ENCODE data around the gene ARHGAP6.
A peak's percentile ranks its signal among the peaks of the same experiment; 100 is the strongest.

Gene ARHGAP6

DNA sequence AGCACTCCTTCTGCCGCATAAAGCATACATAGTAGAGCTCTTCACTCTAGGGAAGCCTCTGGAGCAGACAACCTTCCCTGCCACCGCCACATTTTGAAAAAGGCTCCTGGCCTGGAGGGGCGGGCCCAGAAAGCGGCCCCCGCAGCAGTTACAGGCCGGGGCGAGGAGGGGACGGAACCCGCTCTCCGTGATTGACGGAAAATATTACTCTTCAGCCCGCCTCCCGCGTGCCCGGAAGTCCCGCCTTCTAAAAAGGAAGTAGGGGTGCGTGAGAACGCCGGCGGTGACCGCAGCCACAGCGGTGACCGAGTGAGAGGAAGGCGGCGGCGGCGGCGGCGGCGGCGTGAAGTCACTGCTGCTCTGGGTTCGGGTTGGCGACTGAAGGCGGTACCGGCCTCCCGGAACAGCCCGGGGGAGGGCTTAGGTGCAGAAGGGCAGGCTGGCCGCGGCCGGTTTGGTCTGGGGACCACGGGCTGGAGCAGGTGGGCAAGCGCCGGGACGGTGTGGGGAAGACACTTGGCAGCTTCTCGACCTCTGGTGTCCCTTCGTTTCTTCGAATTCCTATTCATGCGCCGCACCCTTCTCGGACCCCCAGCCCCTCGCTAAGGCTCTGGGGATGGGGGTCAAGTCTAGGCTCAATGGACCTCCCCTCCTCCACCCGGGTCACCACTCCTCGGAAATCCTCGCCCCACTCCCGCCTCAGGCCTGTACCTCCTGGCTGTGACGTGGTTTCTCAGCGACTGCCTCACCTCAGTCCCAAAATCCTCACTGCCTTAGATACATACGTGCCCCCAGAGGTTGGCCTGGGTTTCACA lies 554.5 kb downstream of the ARHGAP6 start, which contains the start of gene HCCS:
Gene HCCS, plus strand, starts transcription at position 296 of the 815 bp plus-strand sequence. CDS start 729 bp downstream, outside the sequence.
- Histone ChIP-seq H3K79me2 (ENCODE audit: control insufficient read depth, insufficient read depth, low read length, unreplicated experiment) (peaks cover 65% of the 10 kb centered on the region), H3K27me3 (ENCODE audit: insufficient read depth, low read length) (no peaks in the 10 kb centered on the region), H3K4me3 (ENCODE audit: low read depth, low read length) (peak within 1 kb of the TSS; percentile 98), H3K36me3 (ENCODE audit: insufficient read depth, low read length) (peaks cover 26% of the 10 kb centered on the region), H3K4me1 (ENCODE audit: control insufficient read depth, insufficient read depth, low read length, unreplicated experiment) (peaks cover 44% of the 10 kb centered on the region), H2AFZ (ENCODE audit: low read length, unreplicated experiment) (peak within 1 kb of the TSS; percentile 91), H3K27ac (ENCODE audit: low read depth, low read length) (peak within 1 kb of the TSS; percentile 90)

- peak overlapping the region; percentile 38 for H2AFZ ChIP-seq (ENCODE audit: low read length, unreplicated experiment)
- peaks cover 33% of the 10 kb centered on the region for H3K4me1 ChIP-seq (ENCODE audit: control insufficient read depth, insufficient read depth, low read length, unreplicated experiment)
- no peak overlapping the region for H3K27ac ChIP-seq (ENCODE audit: low read depth, low read length)
- H3K27me3 ChIP-seq (ENCODE audit: insufficient read depth, low read length), result no peaks in the 10 kb centered on the region
- peak overlapping the region; percentile 98 for H3K4me3 ChIP-seq (ENCODE audit: low read depth, low read length)
- peaks cover 13% of the 10 kb centered on the region; the same call in 1 of the 2 replicates for H3K36me3 ChIP-seq (ENCODE audit: insufficient read depth, low read length)
- H3K79me2 ChIP-seq (ENCODE audit: control insufficient read depth, insufficient read depth, low read length, unreplicated experiment), result peaks cover 53% of the 10 kb centered on the region
Measured at GRCh38 chrX:11109968-11110367, 555.8 kb downstream of the ARHGAP6 start.

GRCh38 chrX:11108253-11108941 lies 557.3 kb downstream of the ARHGAP6 start:
- 0 out of 2 replicates have a peak, but pooled peaks cover 6% of the 10 kb centered on the region for H3K36me3 ChIP-seq (ENCODE audit: insufficient read depth, low read length)
- H3K27ac ChIP-seq (ENCODE audit: low read depth, low read length), result no peak overlapping the region
- peaks cover 39% of the 10 kb centered on the region for H3K4me1 ChIP-seq (ENCODE audit: control insufficient read depth, insufficient read depth, low read length, unreplicated experiment)
- H3K4me3 ChIP-seq (ENCODE audit: low read depth, low read length), result no peak overlapping the region
- H2AFZ ChIP-seq (ENCODE audit: low read length, unreplicated experiment), result no peak overlapping the region
- H3K27me3 ChIP-seq (ENCODE audit: insufficient read depth, low read length), result no peaks in the 10 kb centered on the region
- peaks cover 37% of the 10 kb centered on the region for H3K79me2 ChIP-seq (ENCODE audit: control insufficient read depth, insufficient read depth, low read length, unreplicated experiment)

- H3K79me2 ChIP-seq (ENCODE audit: control insufficient read depth, insufficient read depth, low read length, unreplicated experiment), result peaks cover 6% of the 10 kb centered on the region
- H3K4me1 ChIP-seq (ENCODE audit: control insufficient read depth, insufficient read depth, low read length, unreplicated experiment), result peaks cover 33% of the 10 kb centered on the region
- no peak overlapping the region for H3K4me3 ChIP-seq (ENCODE audit: low read depth, low read length)
- no peak overlapping the region for H2AFZ ChIP-seq (ENCODE audit: low read length, unreplicated experiment)
- no peaks in the 10 kb centered on the region for H3K27me3 ChIP-seq (ENCODE audit: insufficient read depth, low read length)
- H3K36me3 ChIP-seq (ENCODE audit: insufficient read depth, low read length), result 0 out of 2 replicates have a peak, but pooled peaks cover 3% of the 10 kb centered on the region
- peak overlapping the region; percentile 22; the same call in 1 of the 2 replicates for H3K27ac ChIP-seq (ENCODE audit: low read depth, low read length)
Measured at GRCh38 chrX:11105080-11105479, 560.6 kb downstream of the ARHGAP6 start.

DNA sequence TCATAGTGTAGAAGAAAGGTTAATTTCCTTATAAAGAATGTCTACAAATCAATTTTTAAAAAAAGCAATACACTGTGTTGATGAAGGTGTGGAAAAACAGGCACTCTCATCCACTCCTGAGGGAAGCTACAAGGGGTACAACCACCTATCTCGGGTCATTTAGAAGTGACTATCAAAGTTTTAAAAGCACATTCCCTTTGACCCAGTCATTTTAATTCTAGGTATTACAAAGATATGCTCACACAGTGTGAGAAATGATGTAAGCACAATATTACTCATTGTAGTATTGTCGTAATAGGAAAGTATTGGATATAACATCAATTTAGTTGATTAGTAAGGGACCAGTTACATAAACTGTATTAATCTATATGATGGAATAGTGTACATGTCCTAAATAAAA lies 562.0 kb downstream of the ARHGAP6 start:
- Histone ChIP-seq H3K36me3 (ENCODE audit: insufficient read depth, low read length) (0 out of 2 replicates have a peak, but pooled peaks cover 3% of the 10 kb centered on the region), H3K4me3 (ENCODE audit: low read depth, low read length) (no peak overlapping the region), H3K79me2 (ENCODE audit: control insufficient read depth, insufficient read depth, low read length, unreplicated experiment) (peaks cover 3% of the 10 kb centered on the region), H3K4me1 (ENCODE audit: control insufficient read depth, insufficient read depth, low read length, unreplicated experiment) (peaks cover 30% of the 10 kb centered on the region), H3K27me3 (ENCODE audit: insufficient read depth, low read length) (no peaks in the 10 kb centered on the region), H2AFZ (ENCODE audit: low read length, unreplicated experiment) (no peak overlapping the region), H3K27ac (ENCODE audit: low read depth, low read length) (no peak overlapping the region)

DNA sequence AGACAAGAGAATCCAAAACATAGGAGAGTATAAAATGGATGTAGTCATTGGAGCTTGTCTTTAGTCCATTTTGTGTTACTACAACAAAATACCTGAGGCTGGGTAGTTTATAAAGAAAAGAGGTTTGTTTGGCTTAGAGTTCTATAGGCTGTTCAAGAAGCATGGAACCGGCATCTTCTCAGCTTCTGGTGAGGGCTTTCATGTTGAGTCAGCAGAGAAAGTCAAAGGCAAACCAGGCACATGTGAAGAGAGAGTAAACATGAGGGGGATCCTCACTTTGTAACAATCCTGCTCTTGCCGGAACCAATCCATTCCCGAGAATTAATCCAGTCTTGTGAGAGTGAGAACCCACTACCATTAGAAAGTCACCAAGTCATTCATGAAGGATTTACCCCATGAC lies 562.7 kb downstream of the ARHGAP6 start:
- no peak overlapping the region for H3K4me3 ChIP-seq (ENCODE audit: low read depth, low read length)
- H3K27ac ChIP-seq (ENCODE audit: low read depth, low read length), result no peak overlapping the region
- no peak overlapping the region for H2AFZ ChIP-seq (ENCODE audit: low read length, unreplicated experiment)
- 0 out of 2 replicates have a peak, but pooled peaks cover 3% of the 10 kb centered on the region for H3K36me3 ChIP-seq (ENCODE audit: insufficient read depth, low read length)
- no peaks in the 10 kb centered on the region for H3K27me3 ChIP-seq (ENCODE audit: insufficient read depth, low read length)
- peaks cover 30% of the 10 kb centered on the region for H3K4me1 ChIP-seq (ENCODE audit: control insufficient read depth, insufficient read depth, low read length, unreplicated experiment)
- H3K79me2 ChIP-seq (ENCODE audit: control insufficient read depth, insufficient read depth, low read length, unreplicated experiment), result peaks cover 3% of the 10 kb centered on the region

DNA sequence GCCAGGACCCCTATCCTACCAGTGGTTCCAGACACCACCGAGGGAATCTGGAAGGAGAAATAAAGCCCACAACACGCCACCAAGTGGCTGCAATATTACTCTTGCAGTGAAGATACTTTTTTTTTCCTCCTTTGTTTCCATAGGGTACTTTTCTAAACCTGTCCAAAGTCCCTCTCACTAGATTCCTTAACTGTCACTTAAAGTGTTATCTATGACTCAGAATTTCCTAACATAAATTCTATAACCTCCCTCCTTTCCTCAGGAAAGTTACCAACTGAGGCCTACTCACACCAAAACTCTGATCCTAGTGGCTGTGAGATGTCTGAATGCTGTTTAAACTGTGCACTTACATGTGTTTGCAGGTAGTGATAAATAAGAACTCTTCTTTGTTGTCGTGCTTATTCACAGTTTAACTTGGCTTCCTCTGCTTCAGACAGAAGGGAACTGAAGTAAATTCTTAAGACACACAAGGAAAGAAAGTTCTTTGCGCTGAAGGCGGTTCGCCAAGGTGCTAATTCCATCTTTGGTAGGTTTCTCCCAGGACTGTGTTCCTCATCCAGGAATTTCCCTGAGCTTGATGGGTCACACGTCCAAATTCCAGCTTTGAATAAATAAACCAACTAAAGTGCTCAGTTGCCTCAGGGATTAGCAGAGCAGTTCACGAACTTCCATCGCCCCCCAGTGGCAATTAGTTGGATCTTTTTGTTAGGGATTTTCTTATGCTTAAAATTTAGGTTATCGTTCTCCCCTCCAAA lies 565.3 kb downstream of the ARHGAP6 start:
- H3K4me1 ChIP-seq (ENCODE audit: control insufficient read depth, insufficient read depth, low read length, unreplicated experiment), result peaks cover 30% of the 10 kb centered on the region
- H3K27me3 ChIP-seq (ENCODE audit: insufficient read depth, low read length), result no peaks in the 10 kb centered on the region
- H3K27ac ChIP-seq (ENCODE audit: low read depth, low read length), result peak overlapping the region; percentile 79
- no peaks in the 10 kb centered on the region for H3K36me3 ChIP-seq (ENCODE audit: insufficient read depth, low read length)
- peak overlapping the region; percentile 89 for H2AFZ ChIP-seq (ENCODE audit: low read length, unreplicated experiment)
- no peaks in the 10 kb centered on the region for H3K79me2 ChIP-seq (ENCODE audit: control insufficient read depth, insufficient read depth, low read length, unreplicated experiment)
- peak overlapping the region; percentile 35; the same call in 1 of the 2 replicates for H3K4me3 ChIP-seq (ENCODE audit: low read depth, low read length)

DNA sequence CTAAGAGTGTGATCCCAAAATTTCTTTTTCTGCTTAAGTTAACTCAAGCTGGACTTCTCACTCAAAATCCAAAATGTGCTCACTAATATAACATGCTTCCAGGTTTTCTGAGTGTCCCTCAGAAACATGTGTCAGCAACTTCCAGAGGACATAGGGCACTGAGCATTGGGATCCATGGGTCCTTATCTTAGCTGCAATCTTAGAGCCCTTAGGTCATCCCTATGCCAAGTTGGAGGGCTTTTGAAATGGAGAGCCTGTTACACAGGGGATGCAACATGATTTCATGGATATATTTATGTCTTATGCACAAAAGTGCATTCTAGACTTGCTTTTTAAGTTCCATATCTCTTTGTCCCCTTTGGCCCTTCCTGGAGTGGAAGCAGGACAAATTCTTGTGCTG lies 566.3 kb downstream of the ARHGAP6 start:
- Histone ChIP-seq H3K27ac (ENCODE audit: low read depth, low read length) (no peak overlapping the region), H3K36me3 (ENCODE audit: insufficient read depth, low read length) (no peaks in the 10 kb centered on the region), H3K4me1 (ENCODE audit: control insufficient read depth, insufficient read depth, low read length, unreplicated experiment) (peaks cover 26% of the 10 kb centered on the region), H3K27me3 (ENCODE audit: insufficient read depth, low read length) (no peaks in the 10 kb centered on the region), H2AFZ (ENCODE audit: low read length, unreplicated experiment) (no peak overlapping the region), H3K4me3 (ENCODE audit: low read depth, low read length) (no peak overlapping the region), H3K79me2 (ENCODE audit: control insufficient read depth, insufficient read depth, low read length, unreplicated experiment) (no peaks in the 10 kb centered on the region)

DNA sequence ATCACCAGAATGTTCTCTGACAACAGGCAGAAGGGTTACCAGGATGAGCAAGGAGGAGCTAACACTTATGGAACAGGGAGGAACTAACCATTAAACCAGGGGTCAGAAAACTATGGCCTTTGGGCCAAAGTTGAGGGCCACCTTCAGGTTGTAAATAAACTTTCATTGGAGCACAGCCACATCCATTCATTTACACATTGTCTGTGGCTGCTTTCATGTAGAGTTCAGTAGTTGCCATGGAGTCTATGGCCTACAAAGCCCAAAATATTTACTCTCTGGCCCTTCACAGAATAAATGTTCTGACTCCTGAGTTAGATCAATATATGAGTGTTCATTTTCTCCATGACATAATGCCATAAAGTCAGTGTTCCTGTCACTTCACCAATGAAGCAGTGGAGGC lies 567.8 kb downstream of the ARHGAP6 start:
- H3K79me2 ChIP-seq (ENCODE audit: control insufficient read depth, insufficient read depth, low read length, unreplicated experiment), result no peaks in the 10 kb centered on the region
- H3K4me1 ChIP-seq (ENCODE audit: control insufficient read depth, insufficient read depth, low read length, unreplicated experiment), result peaks cover 12% of the 10 kb centered on the region
- no peaks in the 10 kb centered on the region for H3K36me3 ChIP-seq (ENCODE audit: insufficient read depth, low read length)
- H3K27ac ChIP-seq (ENCODE audit: low read depth, low read length), result no peak overlapping the region
- H2AFZ ChIP-seq (ENCODE audit: low read length, unreplicated experiment), result no peak overlapping the region
- no peaks in the 10 kb centered on the region for H3K27me3 ChIP-seq (ENCODE audit: insufficient read depth, low read length)
- no peak overlapping the region for H3K4me3 ChIP-seq (ENCODE audit: low read depth, low read length)

- H3K27ac ChIP-seq (ENCODE audit: low read depth, low read length), result no peak overlapping the region
Measured at GRCh38 chrX:11089802-11090201, 575.9 kb downstream of the ARHGAP6 start.

More at GRCh38 chrX:11089802-11090201, 575.9 kb downstream of the ARHGAP6 start:
- H3K36me3 ChIP-seq (ENCODE audit: insufficient read depth, low read length), result no peaks in the 10 kb centered on the region
- H3K27me3 ChIP-seq (ENCODE audit: insufficient read depth, low read length), result no peaks in the 10 kb centered on the region
- no peak overlapping the region for H2AFZ ChIP-seq (ENCODE audit: low read length, unreplicated experiment)
- H3K79me2 ChIP-seq (ENCODE audit: control insufficient read depth, insufficient read depth, low read length, unreplicated experiment), result no peaks in the 10 kb centered on the region
- H3K4me3 ChIP-seq (ENCODE audit: low read depth, low read length), result no peak overlapping the region
- H3K4me1 ChIP-seq (ENCODE audit: control insufficient read depth, insufficient read depth, low read length, unreplicated experiment), result no peaks in the 10 kb centered on the region
